ENCODE data around the gene PDCD2L.
"Not testable (repeated sequence)": the region's sequence is repeated elsewhere in the genome, so short reads cannot be mapped to it uniquely, and the experiment has no call there.

The PDCD2L gene

DNA sequence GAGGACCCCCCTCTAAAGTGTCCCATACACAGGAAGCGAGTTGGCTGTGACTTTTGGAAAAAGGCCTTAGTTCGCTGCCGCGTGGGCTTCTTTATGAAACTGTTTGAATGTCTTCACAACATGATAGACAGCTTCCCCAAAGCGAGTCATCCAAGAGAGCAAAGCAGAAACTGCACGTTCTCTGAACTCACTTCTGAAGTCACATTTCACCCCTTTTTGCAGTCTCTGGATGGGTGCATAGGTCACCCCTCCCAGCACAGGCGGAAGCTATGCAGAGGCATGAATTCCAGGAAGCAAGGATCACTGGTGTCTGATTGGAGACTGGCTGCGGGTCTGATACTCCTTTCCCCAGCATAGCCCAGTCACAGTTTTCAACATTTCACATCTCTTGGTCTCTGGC lies 28.6 kb upstream of the PDCD2L start:
- no peak for DNase-seq (ENCODE audit: low spot score)

DNA sequence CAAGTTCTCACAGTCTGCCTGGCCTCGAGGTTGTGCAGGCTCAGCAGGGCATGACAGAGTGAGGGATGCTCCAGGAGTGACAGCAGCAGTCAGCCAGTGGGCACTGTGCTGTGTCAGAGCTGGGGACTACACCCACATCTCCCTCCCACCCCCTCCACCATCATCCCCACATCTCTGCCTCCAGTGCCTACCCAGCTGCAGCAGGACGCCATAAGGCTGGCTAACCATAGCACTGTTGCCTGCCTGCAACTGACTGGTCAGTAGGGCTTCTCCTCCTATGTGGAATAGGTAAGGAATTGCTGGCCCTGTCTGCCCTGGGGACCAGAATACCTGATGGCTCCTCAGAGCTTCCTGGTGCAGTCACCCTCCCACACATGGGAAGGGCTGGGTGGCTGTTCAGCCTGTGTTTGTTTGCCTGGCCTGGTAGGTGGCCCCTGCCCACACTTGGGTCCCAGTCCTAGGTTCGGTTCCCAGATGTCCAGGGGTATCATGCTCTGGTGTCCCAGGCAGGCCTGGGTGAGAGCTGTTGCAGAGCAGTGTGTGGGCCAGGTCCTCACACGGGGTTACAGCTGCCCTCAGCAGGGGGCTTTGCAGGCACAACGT lies 23.5 kb upstream of the PDCD2L start:
- DNase-seq (ENCODE audit: low spot score), result no peak

DNA sequence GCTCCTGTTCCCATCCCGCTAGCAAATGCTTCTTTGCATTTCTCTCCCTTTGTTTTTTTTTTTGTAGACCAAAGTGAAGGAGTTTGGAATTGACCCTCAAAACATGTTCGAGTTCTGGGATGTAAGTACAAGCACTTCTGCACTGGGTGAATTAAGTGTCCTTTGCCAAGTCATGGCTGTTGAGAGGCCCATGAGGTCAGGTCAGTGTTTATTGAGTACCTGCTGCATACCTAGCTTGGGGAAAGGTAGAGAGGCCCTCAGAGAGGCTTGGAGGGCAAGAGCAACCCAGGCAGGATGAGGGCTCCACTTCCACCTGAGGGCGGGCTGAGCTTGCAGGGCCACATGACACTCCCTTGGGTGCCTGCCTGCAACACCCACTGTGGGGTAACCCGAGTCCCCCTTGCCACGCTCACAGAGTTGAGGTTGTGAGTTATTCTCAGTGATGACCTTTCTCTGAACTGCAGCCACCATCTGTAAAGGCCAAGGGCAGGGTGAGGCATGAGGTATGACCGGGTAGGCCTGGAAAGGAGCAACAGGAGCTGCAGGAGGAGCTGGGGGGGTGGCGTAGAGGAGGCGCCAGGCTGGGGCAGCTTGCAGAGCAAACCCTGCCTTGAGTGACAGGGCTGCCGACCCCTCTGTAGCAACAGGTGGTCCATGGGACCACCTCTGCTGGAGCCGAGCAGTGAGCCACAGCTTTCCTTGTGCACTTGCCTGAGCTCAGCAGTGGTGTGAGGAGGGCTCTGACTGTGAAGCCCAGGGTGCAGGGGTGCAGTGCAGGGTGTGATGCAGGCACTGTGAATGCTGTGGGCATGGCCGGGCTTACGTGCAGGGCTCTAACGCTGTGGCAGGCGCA lies 22.6 kb upstream of the PDCD2L start:
- no peak for DNase-seq (ENCODE audit: low spot score)

DNA sequence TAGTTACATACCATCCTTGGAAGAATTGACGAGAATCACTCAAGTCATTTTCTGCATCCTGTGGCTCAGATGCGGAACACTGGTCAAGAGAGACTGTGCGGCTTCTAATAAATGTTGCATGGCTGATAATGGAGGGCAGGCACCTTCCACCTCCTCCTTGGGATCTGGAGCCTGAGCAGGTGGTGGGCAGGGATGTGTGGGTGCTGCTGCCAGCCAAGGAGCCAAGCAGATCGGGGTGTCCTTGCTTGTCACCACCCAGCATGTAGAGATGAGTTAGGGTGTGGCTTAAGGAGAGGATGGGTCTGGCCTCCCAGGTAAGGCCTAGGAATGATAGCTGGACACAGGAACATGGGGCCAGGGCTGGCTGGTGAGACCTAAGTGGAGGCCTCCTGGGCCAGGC lies 21.7 kb upstream of the PDCD2L start:
- no peak for DNase-seq (ENCODE audit: low spot score)

GRCh38 chr19:34383599-34383998 lies 20.6 kb upstream of the PDCD2L start:
- DNase-seq (ENCODE audit: low spot score), result no peak

- DNase-seq (ENCODE audit: low spot score), result no peak
These were observed 17.4 kb upstream of the PDCD2L start for GRCh38 chr19:34386645-34387445.

DNA sequence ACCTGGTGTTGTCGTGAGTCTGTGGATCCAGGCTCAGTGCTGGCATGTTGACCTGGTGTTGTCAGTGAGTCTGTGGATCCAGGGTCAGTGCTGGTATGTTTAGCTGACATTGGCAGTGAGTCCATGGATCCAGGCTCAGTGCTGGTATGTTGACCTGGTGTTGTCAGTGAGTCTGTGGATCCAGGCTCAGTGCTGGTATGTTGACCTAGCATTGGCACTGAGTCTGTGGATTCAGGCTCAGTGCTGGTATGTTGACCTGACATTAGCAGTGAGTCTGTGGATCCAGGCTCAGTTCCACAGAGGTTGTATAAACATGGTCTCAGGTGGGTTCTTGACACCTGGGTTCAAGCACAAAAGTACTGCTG lies 16.8 kb upstream of the PDCD2L start:
- DNase-seq (ENCODE audit: low spot score), result no peak

DNA sequence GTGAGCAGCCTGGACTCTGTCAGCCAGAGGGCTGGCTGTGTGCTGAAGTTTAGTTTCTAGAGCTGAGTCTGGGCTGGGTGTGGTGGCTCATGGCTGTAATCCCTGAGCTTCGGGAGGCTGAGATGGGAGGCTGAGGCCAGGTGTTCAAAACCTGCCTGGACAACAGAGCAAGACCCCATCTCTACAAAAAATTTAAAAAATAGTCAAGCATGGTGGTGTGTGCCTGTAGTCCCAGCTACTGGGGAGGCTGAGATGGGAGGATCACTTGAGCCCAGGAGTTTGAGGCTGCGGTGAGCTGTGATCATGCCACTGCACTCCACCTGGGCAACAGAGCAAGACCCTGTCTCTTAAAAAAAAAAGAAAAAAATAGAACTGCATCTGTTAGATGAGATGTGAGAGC lies 15.5 kb upstream of the PDCD2L start:
- DNase-seq (ENCODE audit: low spot score), result not testable (repeated sequence)

DNA sequence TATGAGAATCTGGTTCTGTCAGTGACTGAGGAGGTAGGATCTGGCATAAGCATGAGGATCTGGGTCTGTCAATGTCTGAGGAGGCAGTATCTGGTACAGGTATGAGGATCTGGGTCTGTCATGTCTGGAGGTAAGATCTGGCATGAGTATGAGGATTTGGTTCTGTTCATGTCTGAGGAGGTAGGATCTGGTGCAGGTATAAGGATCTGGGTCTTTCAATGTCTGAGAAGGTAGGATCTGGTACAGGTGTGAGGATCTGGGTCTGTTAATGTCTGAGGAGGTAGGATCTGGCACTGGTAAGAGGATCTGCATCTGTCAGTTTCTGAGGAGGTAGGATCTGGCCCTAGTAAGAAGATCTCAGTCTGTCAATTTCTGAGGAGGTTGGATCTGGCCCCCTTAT lies 12.4 kb upstream of the PDCD2L start:
- no peak for DNase-seq (ENCODE audit: low spot score)

GRCh38 chr19:34393031-34393430 lies 11.2 kb upstream of the PDCD2L start:
- no peak for DNase-seq (ENCODE audit: low spot score)

- DNase-seq (ENCODE audit: low spot score), result no peak
These were observed 10.6 kb upstream of the PDCD2L start for GRCh38 chr19:34393629-34394028.

- DNase-seq (ENCODE audit: low spot score), result no peak
These were observed 6.3 kb upstream of the PDCD2L start for GRCh38 chr19:34397853-34398252.

GRCh38 chr19:34399886-34400285 lies 4.3 kb upstream of the PDCD2L start:
- DNase-seq (ENCODE audit: low spot score), result no peak

GRCh38 chr19:34400844-34401243 lies 3.4 kb upstream of the PDCD2L start:
- DNase-seq (ENCODE audit: low spot score), result not testable (repeated sequence)

DNA sequence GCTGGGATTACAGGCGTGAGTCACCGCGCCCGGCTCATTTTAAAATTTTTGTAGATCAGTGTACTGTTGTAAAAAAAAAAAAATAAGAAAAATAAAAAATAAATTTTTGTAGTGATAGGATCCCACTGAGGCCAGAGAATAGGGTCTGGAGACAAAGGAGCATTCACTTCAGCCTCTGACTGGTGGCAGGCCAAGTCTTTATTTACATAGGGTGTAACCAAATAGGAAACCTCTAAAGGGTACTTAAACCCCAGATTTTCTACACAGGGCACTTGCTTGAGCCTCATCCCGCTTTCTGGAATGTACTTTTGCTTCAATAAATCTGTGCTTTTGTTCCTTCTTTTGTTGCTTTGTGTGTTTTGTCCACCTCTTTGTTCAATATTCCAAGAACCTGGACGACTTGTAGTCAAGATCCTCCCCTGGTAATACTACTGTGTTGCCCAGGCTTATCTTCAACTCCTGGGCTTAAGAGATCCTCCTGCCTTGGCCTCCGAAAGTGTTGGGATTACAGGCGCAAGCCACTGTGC lies 2.1 kb upstream of the PDCD2L start:
- no peak for DNase-seq (ENCODE audit: low spot score)

GRCh38 chr19:34403784-34404108 lies 453 bp upstream of the PDCD2L start:
- no peak for DNase-seq (ENCODE audit: low spot score)

- DNase-seq (ENCODE audit: low spot score), result no peak
These were observed 1.9 kb downstream of the PDCD2L start for GRCh38 chr19:34405892-34406660.

DNA sequence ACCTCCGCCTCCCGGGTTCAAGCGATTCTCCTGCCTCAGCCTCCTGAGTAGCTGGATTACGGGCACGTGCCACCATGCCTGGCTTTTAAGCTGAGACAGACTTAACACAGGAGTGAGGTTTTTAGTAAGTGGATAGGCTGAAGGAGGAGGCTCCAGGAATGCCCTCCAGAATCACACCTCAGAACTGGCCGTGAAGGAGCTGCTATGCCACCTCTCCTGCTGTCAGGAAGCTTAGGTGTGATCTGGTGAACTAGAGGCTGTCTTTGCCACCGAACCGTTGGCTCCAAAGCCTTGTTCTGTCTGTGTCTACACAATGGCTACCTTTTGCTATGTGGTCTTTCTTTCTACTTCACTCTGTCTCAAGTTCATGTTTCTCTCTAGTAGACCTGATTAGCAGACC lies 4.2 kb downstream of the PDCD2L start:
- no peak for DNase-seq (ENCODE audit: low spot score)

DNA sequence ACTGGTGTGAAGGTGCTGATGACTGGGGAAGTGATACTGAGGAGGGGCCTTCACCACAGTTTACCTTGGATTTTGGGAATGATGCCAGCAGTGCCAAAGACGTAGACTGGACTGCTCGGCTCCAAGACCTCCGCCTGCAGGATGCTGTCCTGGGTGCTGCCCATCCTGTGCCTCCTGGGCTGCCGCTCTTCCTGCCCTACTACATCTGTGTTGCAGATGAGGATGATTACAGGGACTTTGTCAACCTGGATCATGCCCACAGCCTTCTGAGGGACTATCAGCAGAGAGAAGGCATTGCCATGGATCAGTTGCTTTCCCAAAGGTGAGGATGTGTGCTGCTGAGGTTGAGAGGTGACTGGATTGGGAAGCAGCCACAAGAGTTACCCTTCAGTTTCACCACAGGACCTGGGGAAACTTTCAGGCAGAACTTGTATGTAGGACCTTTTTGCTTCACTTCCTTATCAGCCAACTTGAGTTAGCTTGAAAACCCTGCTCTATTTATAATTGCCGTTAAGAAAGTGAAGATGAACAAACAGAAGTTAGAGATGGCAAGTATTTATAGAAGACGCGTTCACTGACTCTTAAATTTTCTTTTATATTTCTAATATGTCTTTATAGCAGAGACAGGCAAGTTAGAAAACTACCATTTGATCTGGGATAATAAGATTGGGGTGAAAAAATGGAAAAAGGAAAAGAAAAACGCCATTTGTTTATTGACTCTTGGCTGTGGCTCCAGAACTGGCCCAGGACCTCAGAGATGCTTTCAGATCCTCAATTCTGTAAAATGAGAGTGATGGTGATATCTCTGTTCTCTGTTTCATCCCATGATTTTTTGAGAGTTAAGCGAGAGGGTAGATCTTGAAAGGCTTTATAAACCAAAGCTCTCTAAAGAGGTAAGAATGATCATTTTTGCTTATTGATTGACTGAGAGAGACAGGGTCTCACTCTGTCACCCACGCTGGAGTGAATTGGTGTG lies 5.3 kb downstream of the PDCD2L start:
- DNase-seq (ENCODE audit: low spot score), result no peak

DNA sequence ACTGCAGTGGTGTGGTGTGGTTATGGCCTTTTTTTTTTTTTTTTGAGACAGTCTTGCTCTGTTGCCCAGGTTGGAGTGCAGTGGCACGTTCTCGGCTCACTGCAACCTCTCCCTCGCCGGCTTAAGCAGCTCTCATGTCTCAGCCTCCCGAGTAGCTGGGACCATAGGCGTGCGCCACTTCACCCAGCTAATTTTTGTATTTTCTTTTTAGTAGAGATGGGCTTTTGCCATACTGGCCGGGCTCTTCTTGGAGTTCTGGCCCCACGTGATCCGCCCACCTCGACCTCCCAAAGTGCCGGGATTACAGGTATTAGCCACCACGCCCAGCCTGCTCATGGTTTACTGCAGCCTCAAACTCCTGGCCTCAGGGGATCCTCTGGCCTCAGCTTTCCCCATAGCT lies 7.0 kb downstream of the PDCD2L start:
- no peak for DNase-seq (ENCODE audit: low spot score)

- no peak for DNase-seq (ENCODE audit: low spot score)
These were observed 11.9 kb downstream of the PDCD2L start for GRCh38 chr19:34416021-34416545.
